Glutamatergic neuron (in vitro differentiated cells): ENCODE data around the gene CDKN2B-AS1. TPM values are rescaled to one million over a fixed set of nuclear protein-coding genes. Genes with fewer than 3 reads are reported as not detected.

Experiments used
- DNase-seq: peaks from one replicate; pipeline ENCODE4 v3.0.0; 2022
- H3K27ac Mint-ChIP-seq: one replicate; pipeline ENCODE4 v1.8.0; 2020; ENCODE audit warnings: mild to moderate bottlenecking, mixed read lengths, inconsistent platforms; ENCODE audit not compliant: unreplicated experiment
- H3K27me3 Mint-ChIP-seq: one replicate; pipeline ENCODE4 v1.8.0; 2020; ENCODE audit warnings: mild to moderate bottlenecking, moderate library complexity, mixed read lengths, inconsistent platforms; ENCODE audit not compliant: unreplicated experiment
- H3K36me3 Mint-ChIP-seq: one replicate; pipeline ENCODE4 v1.8.0; 2020; ENCODE audit warnings: mild to moderate bottlenecking, mixed read lengths, inconsistent platforms; ENCODE audit not compliant: unreplicated experiment
- H3K4me1 Mint-ChIP-seq: one replicate; pipeline ENCODE4 v1.8.0; 2020; ENCODE audit warnings: mild to moderate bottlenecking, low read depth, mixed read lengths, inconsistent platforms; ENCODE audit not compliant: unreplicated experiment
- H3K4me3 Mint-ChIP-seq: one replicate; pipeline ENCODE4 v1.8.0; 2020; ENCODE audit warnings: mild to moderate bottlenecking, mixed read lengths, inconsistent platforms; ENCODE audit not compliant: unreplicated experiment
- H3K9me3 Mint-ChIP-seq: one replicate; pipeline ENCODE4 v1.8.0; 2020; ENCODE audit warnings: mild to moderate bottlenecking, moderate library complexity, mixed read lengths, inconsistent platforms; ENCODE audit not compliant: unreplicated experiment
- CTCF ChIP-seq: fragments of 200-600 bp; sonication (generic); IDR thresholded peaks from one replicate; pipeline ENCODE4 v1.5.0; 2021; ENCODE audit not compliant: partially characterized antibody, unreplicated experiment
- total RNA-seq: library from RNA; stranded (reverse); fragmentation: NEBNext Ultra II Directional; extraction: Animal tissue kit (Norgen Biotek cat#: 25700); gene quantifications from one replicate; pipeline ENCODE4 v1.2.1, GENCODE V29; 2021; ENCODE audit not compliant: unreplicated experiment

The CDKN2B-AS1 gene
- total RNA-seq, 1 donor from 2014 or later = not detected

- no peak overlapping the region for H3K27ac Mint-ChIP-seq
- TF ChIP-seq CTCF = no peak
- H3K36me3 Mint-ChIP-seq = no peaks in the 10 kb centered on the region
- DNase-seq = no peak
- peaks cover 12% of the 10 kb centered on the region for H3K9me3 Mint-ChIP-seq
- H3K27me3 Mint-ChIP-seq = peaks cover 53% of the 10 kb centered on the region
- no peak overlapping the region for H3K4me3 Mint-ChIP-seq
- H3K4me1 Mint-ChIP-seq = peaks cover 5% of the 10 kb centered on the region
Observed at GRCh38 chr9:21972361-21972760, 22.2 kb upstream of the CDKN2B-AS1 start.

GRCh38 chr9:21974343-21974721, 20.3 kb upstream of the CDKN2B-AS1 start:
- peaks cover 3% of the 10 kb centered on the region for H3K36me3 Mint-ChIP-seq
- no peak for DNase-seq
- H3K27me3 Mint-ChIP-seq = peaks cover 49% of the 10 kb centered on the region

GRCh38 chr9:21974722-21975409, 19.7 kb upstream of the CDKN2B-AS1 start:
- Mint-ChIP-seq H3K4me1 (peaks cover 3% of the 10 kb centered on the region), H3K9me3 (peaks cover 11% of the 10 kb centered on the region), H3K27ac (no peak overlapping the region), H3K4me3 (peak overlapping the region; percentile 85), H3K36me3 (peaks cover 5% of the 10 kb centered on the region), H3K27me3 (peaks cover 49% of the 10 kb centered on the region)
- DNase-seq = peak; percentile 71
- no peak for TF ChIP-seq CTCF

More at GRCh38 chr9:21974343-21974721, 20.3 kb upstream of the CDKN2B-AS1 start:
- TF ChIP-seq CTCF = no peak
- Mint-ChIP-seq H3K9me3 (peaks cover 10% of the 10 kb centered on the region), H3K4me1 (peaks cover 3% of the 10 kb centered on the region), H3K27ac (no peak overlapping the region), H3K4me3 (peak overlapping the region; percentile 85)

- no peak overlapping the region for H3K4me3 Mint-ChIP-seq
- H3K9me3 Mint-ChIP-seq = peaks cover 8% of the 10 kb centered on the region
- peaks cover 40% of the 10 kb centered on the region for H3K27me3 Mint-ChIP-seq
- H3K4me1 Mint-ChIP-seq = no peaks in the 10 kb centered on the region
- peaks cover 5% of the 10 kb centered on the region for H3K36me3 Mint-ChIP-seq
- DNase-seq = no peak
- TF ChIP-seq CTCF = no peak
- H3K27ac Mint-ChIP-seq = no peak overlapping the region
Observed at GRCh38 chr9:21976334-21976875, 18.2 kb upstream of the CDKN2B-AS1 start.

- no peak for DNase-seq
- Mint-ChIP-seq H3K4me3 (no peak overlapping the region), H3K27me3 (peaks cover 16% of the 10 kb centered on the region), H3K4me1 (no peaks in the 10 kb centered on the region), H3K36me3 (peaks cover 5% of the 10 kb centered on the region), H3K27ac (no peak overlapping the region), H3K9me3 (peaks cover 3% of the 10 kb centered on the region)
- no peak for TF ChIP-seq CTCF
Observed at GRCh38 chr9:21982391-21982790, 12.2 kb upstream of the CDKN2B-AS1 start.
